Psoas muscle (tissue), 8 donors: ENCODE data around the gene SBSN. TPM values are rescaled to one million over a fixed set of nuclear protein-coding genes. Genes with fewer than 3 reads are reported as not detected.

Experiments
- ATAC-seq, 4 donors: fragments of 200-7000 bp; cut with Tn5 transposase; one replicate each; pipeline ENCODE4 v1.9.1; 2020; ENCODE audit warnings: moderate library complexity in 3 of 4, mild to moderate bottlenecking in 2 of 4
- DNase-seq, 2 donors: peaks; one replicate each; pipeline ENCODE4 v3.0.0-alpha.2; 2020
- H3K27ac ChIP-seq: fragments of 200-600 bp; one replicate; pipeline ENCODE4 v1.8.0; 2022
- H3K27me3 ChIP-seq, 3 donors: fragments of 200-600 bp in 1 of 3; one replicate each; pipeline versions ENCODE4 v1.6.1 to v1.8.0; 2013 to 2022; ENCODE audit warnings: low read length in 2 of 3, mild to moderate bottlenecking in 2 of 3, moderate library complexity in 1 of 3; ENCODE audit not compliant: insufficient read depth in 3 of 3
- H3K36me3 ChIP-seq, 2 donors: fragments of 200-600 bp in 1 of 2; one replicate each; pipeline versions ENCODE4 v1.6.1 to v1.8.0; 2013 to 2022; ENCODE audit warnings: low read depth in 1 of 2, mild to moderate bottlenecking in 1 of 2, moderate library complexity in 1 of 2; ENCODE audit not compliant: insufficient read depth in 1 of 2
- H3K4me1 ChIP-seq: fragments of 200-600 bp; one replicate; pipeline ENCODE4 v1.8.0; 2022
- H3K4me3 ChIP-seq: fragments of 200-600 bp; one replicate; pipeline ENCODE4 v1.8.0; 2022; ENCODE audit warnings: mild to moderate bottlenecking
- H3K9me3 ChIP-seq: fragments of 200-600 bp; one replicate; pipeline ENCODE4 v1.8.0; 2022
- WGBS, 3 donors: extraction: QIAGEN DNeasy Blood & Tissue Kit; methylation state at CpG; one replicate each; pipeline versions ENCODE4 v1.1.6 to v1.1.7; 2013; 5-methylcytosine and 5-hydroxymethylcytosine counted together
- intact Hi-C, 2 donors: fragments of 100-400 bp; cut with DNase I; formaldehyde crosslinking; loops; one replicate each; pipeline versions ENCODE4 v1.11.0 to v1.14.2; 2022
- polyA plus RNA-seq, 3 donors: library from polyadenylated mRNA; stranded (reverse); fragments of 200-250 nt; gene quantifications; one replicate each; pipeline ENCODE4 v1.2.3, GENCODE V29; 2013
- total RNA-seq, 4 donors: library from RNA; stranded (reverse); fragmentation: NEBNext Ultra II Directional in 2 of 4; extraction: Animal tissue kit (Norgen Biotek cat#: 25700) in 2 of 4; gene quantifications; one replicate each; pipeline versions ENCODE4 v1.2.1 to v1.2.4, GENCODE V29; 2021 to 2023
- TF ChIP-seq, protein P1 (sequence below): fragments of 200-600 bp; IDR thresholded peaks from one replicate; pipeline ENCODE4 v1.8.0; 2022; ENCODE audit warnings: antibody characterized with exemption
- donor health status: healthy with polysubstance abuse.
- donor health status: DM: no; HTN: no; CAD: no; lungs with moderate emphysema.
- donor health status: Bipolar disorder and iron deficiency.
- donor health status: healthy.
- donor health status: DM: yes; HTN: yes; CAD: no.
- donor health status: DM: no; HTN: no; CAD: no.
- donor health status: DM: no; HTN: no; CAD: no.
- donor health status: DM: yes; HTN: yes; CAD: no.

The SBSN gene
- total and polyA plus RNA-seq, 7 donors, result 0.09 TPM; not detected in 6

- H3K36me3 ChIP-seq, result no peaks in the 10 kb centered on the region
- no peaks in the 10 kb centered on the region for H3K4me1 ChIP-seq
- WGBS, 3 donors, result 53 to 55% (median 54%) methylated on average over 18 to 19 of the region's 19 CpGs
- TF ChIP-seq, protein P1, sequence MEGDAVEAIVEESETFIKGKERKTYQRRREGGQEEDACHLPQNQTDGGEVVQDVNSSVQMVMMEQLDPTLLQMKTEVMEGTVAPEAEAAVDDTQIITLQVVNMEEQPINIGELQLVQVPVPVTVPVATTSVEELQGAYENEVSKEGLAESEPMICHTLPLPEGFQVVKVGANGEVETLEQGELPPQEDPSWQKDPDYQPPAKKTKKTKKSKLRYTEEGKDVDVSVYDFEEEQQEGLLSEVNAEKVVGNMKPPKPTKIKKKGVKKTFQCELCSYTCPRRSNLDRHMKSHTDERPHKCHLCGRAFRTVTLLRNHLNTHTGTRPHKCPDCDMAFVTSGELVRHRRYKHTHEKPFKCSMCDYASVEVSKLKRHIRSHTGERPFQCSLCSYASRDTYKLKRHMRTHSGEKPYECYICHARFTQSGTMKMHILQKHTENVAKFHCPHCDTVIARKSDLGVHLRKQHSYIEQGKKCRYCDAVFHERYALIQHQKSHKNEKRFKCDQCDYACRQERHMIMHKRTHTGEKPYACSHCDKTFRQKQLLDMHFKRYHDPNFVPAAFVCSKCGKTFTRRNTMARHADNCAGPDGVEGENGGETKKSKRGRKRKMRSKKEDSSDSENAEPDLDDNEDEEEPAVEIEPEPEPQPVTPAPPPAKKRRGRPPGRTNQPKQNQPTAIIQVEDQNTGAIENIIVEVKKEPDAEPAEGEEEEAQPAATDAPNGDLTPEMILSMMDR, result no peak
- no peak overlapping the region for H3K27ac ChIP-seq
- ATAC-seq (no peak), DNase-seq (no peak)
- H3K9me3 ChIP-seq, result no peaks in the 10 kb centered on the region
- H3K27me3 ChIP-seq, result peaks cover 0 to 76% (median 11%) of the 10 kb centered on the region in 3 donors
- H3K4me3 ChIP-seq, result no peak overlapping the region
- intact Hi-C loops, result no loop called here
Observed at GRCh38 chr19:35529241-35530218, 1.4 kb upstream of the SBSN start.

GRCh38 chr19:35525873-35526272 lies 2.2 kb downstream of the SBSN start:
- no peaks in the 10 kb centered on the region for H3K9me3 ChIP-seq
- ATAC-seq, result no peak
- intact Hi-C loops, result no loop called here
- H3K4me1 ChIP-seq, result no peaks in the 10 kb centered on the region
- no peak overlapping the region for H3K27ac ChIP-seq
- peaks cover 0 to 47% (median 9%) of the 10 kb centered on the region in 3 donors for H3K27me3 ChIP-seq
- no peak overlapping the region for H3K4me3 ChIP-seq
- 59 to 77% (median 74%) methylated on average over 4 of the region's 4 CpGs for WGBS, 3 donors
- no peaks in the 10 kb centered on the region for H3K36me3 ChIP-seq
- no peak for DNase-seq
- TF ChIP-seq, protein P1, result no peak

GRCh38 chr19:35524181-35524837 lies 3.8 kb downstream of the SBSN start:
- Histone ChIP-seq H3K4me1 (no peaks in the 10 kb centered on the region), H3K27ac (no peak overlapping the region), H3K27me3 (peaks cover 0 to 38% (median 4%) of the 10 kb centered on the region in 3 donors), H3K36me3 (no peaks in the 10 kb centered on the region), H3K4me3 (no peak overlapping the region), H3K9me3 (no peaks in the 10 kb centered on the region)
- 12 to 19% (median 17%) methylated on average over 11 of the region's 11 CpGs for WGBS, 3 donors
- TF ChIP-seq, protein P1, result no peak
- no peak for DNase-seq
- intact Hi-C loops, result no loop called here
- no peak for ATAC-seq

- peaks cover 0 to 31% (median 4%) of the 10 kb centered on the region in 3 donors for H3K27me3 ChIP-seq
Observed at GRCh38 chr19:35522745-35523327, 5.3 kb downstream of the SBSN start.

More at GRCh38 chr19:35522745-35523327, 5.3 kb downstream of the SBSN start:
- TF ChIP-seq, protein P1, result no peak
- no peak overlapping the region for H3K27ac ChIP-seq
- WGBS, 3 donors, result 74 to 79% (median 78%) methylated on average over 12 of the region's 12 CpGs
- H3K4me1 ChIP-seq, result no peaks in the 10 kb centered on the region
- H3K9me3 ChIP-seq, result no peaks in the 10 kb centered on the region
- DNase-seq (no peak), ATAC-seq (no peak)
- no peak overlapping the region for H3K4me3 ChIP-seq
- intact Hi-C loops, result no loop called here
- H3K36me3 ChIP-seq, result no peaks in the 10 kb centered on the region
